Activated CD4-positive, alpha-beta T cell treated with anti-CD3 and anti-CD28 coated beads, Interleukin-2, amount 50 U/mL, for 1 hour (primary cell): ENCODE measurements around the gene KIAA1328.
"Not testable (repeated sequence)": the region's sequence is repeated elsewhere in the genome, so short reads cannot be mapped to it uniquely, and the experiment has no call there.

Experiments used
- DNase-seq: peaks from one replicate; pipeline ENCODE4 v3.0.0-alpha.2; 2020

Gene KIAA1328

GRCh38 chr18:36826556-36826955 is 2.4 kb upstream of the KIAA1328 start:
- DNase-seq = no peak

- DNase-seq = peak; percentile 16
These were observed 734 bp upstream of the KIAA1328 start for GRCh38 chr18:36828157-36828629.

GRCh38 chr18:36829362-36830157 is 633 bp downstream of the KIAA1328 start:
- DNase-seq = no peak

- no peak for DNase-seq
These were observed 1.2 kb downstream of the KIAA1328 start for GRCh38 chr18:36830158-36830495.

- DNase-seq = no peak
These were observed 2.2 kb downstream of the KIAA1328 start for GRCh38 chr18:36831139-36831538.

- no peak for DNase-seq
These were observed 4.2 kb downstream of the KIAA1328 start for GRCh38 chr18:36833120-36833519.

GRCh38 chr18:36835927-36836326 is 7.0 kb downstream of the KIAA1328 start:
- DNase-seq = no peak

- no peak for DNase-seq
These were observed 10.9 kb downstream of the KIAA1328 start for GRCh38 chr18:36839835-36840234.

- DNase-seq = no peak
These were observed 14.3 kb downstream of the KIAA1328 start for GRCh38 chr18:36843199-36843598.

GRCh38 chr18:36843784-36844183 is 14.9 kb downstream of the KIAA1328 start:
- DNase-seq = no peak

- no peak for DNase-seq
These were observed 19.7 kb downstream of the KIAA1328 start for GRCh38 chr18:36848609-36849008.

GRCh38 chr18:36849288-36850006 is 20.5 kb downstream of the KIAA1328 start:
- DNase-seq = no peak

GRCh38 chr18:36850527-36851201 is 21.7 kb downstream of the KIAA1328 start:
- no peak for DNase-seq

- no peak for DNase-seq
These were observed 22.3 kb downstream of the KIAA1328 start for GRCh38 chr18:36851202-36851590.

GRCh38 chr18:36856815-36857214 is 27.9 kb downstream of the KIAA1328 start:
- DNase-seq = no peak

- DNase-seq = no peak
These were observed 33.3 kb downstream of the KIAA1328 start for GRCh38 chr18:36862182-36862581.

GRCh38 chr18:36867056-36867455 is 38.1 kb downstream of the KIAA1328 start:
- DNase-seq = no peak

GRCh38 chr18:36871801-36872200 is 42.9 kb downstream of the KIAA1328 start:
- DNase-seq = no peak

GRCh38 chr18:36872329-36872728 is 43.4 kb downstream of the KIAA1328 start:
- no peak for DNase-seq

- DNase-seq = not testable (repeated sequence)
These were observed 44.9 kb downstream of the KIAA1328 start for GRCh38 chr18:36873826-36874225.

- not testable (repeated sequence) for DNase-seq
These were observed 50.9 kb downstream of the KIAA1328 start for GRCh38 chr18:36879796-36880195.

GRCh38 chr18:36885981-36886380 is 57.1 kb downstream of the KIAA1328 start:
- no peak for DNase-seq

GRCh38 chr18:36887114-36887513 is 58.2 kb downstream of the KIAA1328 start:
- DNase-seq = no peak

- DNase-seq = no peak
These were observed 58.9 kb downstream of the KIAA1328 start for GRCh38 chr18:36887864-36888263.
